Fibroblast of lung (primary cell): ENCODE measurements around the gene ARHGDIG. TPM values are rescaled to one million over a fixed set of nuclear protein-coding genes. Genes with fewer than 3 reads are reported as not detected.

Experiments
- DNase-seq, 2 donors: peaks; one replicate each; pipeline versions ENCODE4 v3.0.0 to v3.0.0-alpha.2; 2010; ENCODE audit warnings: low read depth in 2 of 2
- H2AFZ ChIP-seq: 2 replicates; pipeline ENCODE4 v1.5.1; 2012; ENCODE audit warnings: low read length, control low read depth, inconsistent platforms
- H3K27ac ChIP-seq: 2 replicates; pipeline ENCODE4 v1.5.1; 2011; ENCODE audit warnings: low read length, control low read depth; ENCODE audit not compliant: insufficient read depth
- H3K27me3 ChIP-seq: 2 replicates; pipeline ENCODE4 v1.5.1; 2011; ENCODE audit warnings: mild to moderate bottlenecking, low read length; ENCODE audit not compliant: control insufficient read depth, insufficient read depth
- H3K36me3 ChIP-seq: 2 replicates; pipeline ENCODE4 v1.5.1; 2011; ENCODE audit warnings: low read length; ENCODE audit not compliant: control insufficient read depth, insufficient read depth
- H3K4me1 ChIP-seq: 2 replicates; pipeline ENCODE4 v1.5.1; 2011; ENCODE audit warnings: low read length; ENCODE audit not compliant: control insufficient read depth, insufficient read depth; ENCODE audit errors: extremely low read depth
- H3K4me2 ChIP-seq: 2 replicates; pipeline ENCODE4 v1.5.1; 2011; ENCODE audit warnings: low read length, control low read depth; ENCODE audit not compliant: insufficient read depth; ENCODE audit errors: extremely low read depth
- H3K4me3 ChIP-seq, 4 experiments: fragments of 200-600 bp in 1 of 4; sonication (generic) in 1 of 4; replicated peaks in 1 of 4; 2 replicates each; pipeline ENCODE4 v1.5.1; 2011 to 2016; ENCODE audit warnings: low read length in 4 of 4, low read depth in 3 of 4, mild to moderate bottlenecking in 3 of 4, control low read depth in 2 of 4, inconsistent platforms in 1 of 4, mixed read lengths in 1 of 4; ENCODE audit not compliant: insufficient read depth in 1 of 4; ENCODE audit errors: control extremely low read depth in 1 of 4
- H3K79me2 ChIP-seq: 2 replicates; pipeline ENCODE4 v1.5.1; 2012; ENCODE audit warnings: mild to moderate bottlenecking, low read length, inconsistent platforms; ENCODE audit not compliant: control insufficient read depth, insufficient read depth
- H3K9ac ChIP-seq: 2 replicates; pipeline ENCODE4 v1.5.1; 2011; ENCODE audit warnings: mild to moderate bottlenecking, low read length, control low read depth; ENCODE audit not compliant: insufficient read depth
- H3K9me3 ChIP-seq: 2 replicates; pipeline ENCODE4 v1.5.1; 2012; ENCODE audit warnings: low read depth, low read length; ENCODE audit not compliant: control insufficient read depth, insufficient read depth
- H4K20me1 ChIP-seq: 2 replicates; pipeline ENCODE4 v1.5.1; 2011; ENCODE audit warnings: low read length; ENCODE audit not compliant: control insufficient read depth, insufficient read depth; ENCODE audit errors: extremely low read depth
- CTCF ChIP-seq, 2 donors: IDR thresholded peaks in 1 of 2; conservative IDR thresholded peaks in 1 of 2; 1 replicate in 1 of 2; 2 replicates in 1 of 2; pipeline ENCODE4 v1.5.1; 2011 to 2012; ENCODE audit warnings: low read length in 2 of 2, control low read depth in 1 of 2, inconsistent platforms in 1 of 2, low read depth in 1 of 2, mild to moderate bottlenecking in 1 of 2
- EZH2 ChIP-seq: IDR thresholded peaks from 2 replicates; pipeline ENCODE4 v1.5.1; 2012; ENCODE audit warnings: low read length, control low read depth, mild to moderate bottlenecking; ENCODE audit errors: missing control alignments
- polyA plus RNA-seq, 2 donors: library from polyadenylated mRNA; depleted of rRNA in 1 of 2; stranded (reverse) in 1 of 2; unstranded in 1 of 2; fragments of >200 nt; gene quantifications; 2 replicates each; pipeline ENCODE4 v1.2.1, GENCODE V29; 2011 to 2012; ENCODE audit warnings: missing spikeins in 1 of 2
- total RNA-seq: library from RNA; depleted of rRNA; stranded (reverse); fragments of >200 nt; gene quantifications from 2 replicates; pipeline ENCODE4 v1.2.1, GENCODE V29; 2014

The ARHGDIG gene
- total and polyA plus RNA-seq, 2 donors (not counting 1 experiment from before 2014, with no cell fraction given): 0.30 to 1.3 TPM

- no peaks in the 10 kb centered on the region for H3K4me1 ChIP-seq
- H3K79me2 ChIP-seq: no peaks in the 10 kb centered on the region
- H3K9me3 ChIP-seq: no peaks in the 10 kb centered on the region
- H2AFZ ChIP-seq: no peak overlapping the region
- no peak overlapping the region for H3K4me2 ChIP-seq
- no peak overlapping the region for H3K27ac ChIP-seq
- no peaks in the 10 kb centered on the region for H4K20me1 ChIP-seq
- TF ChIP-seq CTCF (conservative IDR thresholded peaks at IDR 0.05 in 1 of 2, IDR thresholded peaks at IDR 0.05 in 1 of 2; ENCODE audit: low read depth in 1 of 2, low read length in 2 of 2): no peak
- no peak for TF ChIP-seq EZH2
- H3K36me3 ChIP-seq: peaks cover 6% of the 10 kb centered on the region
- no peak overlapping the region for H3K4me3 ChIP-seq
- no peaks in the 10 kb centered on the region for H3K27me3 ChIP-seq
- DNase-seq: no peak
- H3K9ac ChIP-seq: no peak overlapping the region
These were observed 19.2 kb upstream of the ARHGDIG start for GRCh38 chr16:261031-261691.

- Histone ChIP-seq H3K27me3 (no peaks in the 10 kb centered on the region), H3K36me3 (peaks cover 6% of the 10 kb centered on the region)
These were observed 18.2 kb upstream of the ARHGDIG start for GRCh38 chr16:262121-262745.

More at GRCh38 chr16:262121-262745, 18.2 kb upstream of the ARHGDIG start:
- H3K4me1 ChIP-seq: no peaks in the 10 kb centered on the region
- no peak overlapping the region for H3K9ac ChIP-seq
- no peak overlapping the region for H3K4me2 ChIP-seq
- DNase-seq: no peak
- H3K4me3 ChIP-seq: no peak overlapping the region
- no peaks in the 10 kb centered on the region for H3K79me2 ChIP-seq
- TF ChIP-seq EZH2 (no peak), CTCF (conservative IDR thresholded peaks at IDR 0.05 in 1 of 2, IDR thresholded peaks at IDR 0.05 in 1 of 2; ENCODE audit: low read depth in 1 of 2, low read length in 2 of 2) (no peak)
- no peaks in the 10 kb centered on the region for H4K20me1 ChIP-seq
- no peak overlapping the region for H3K27ac ChIP-seq
- no peak overlapping the region for H2AFZ ChIP-seq
- no peaks in the 10 kb centered on the region for H3K9me3 ChIP-seq
